GM23338 (cell line): ENCODE results near the gene MMP17.

Experiments used
- CTCF ChIP-seq, 2 experiments: fragments of 200-600 bp in 1 of 2; sonication (generic) in 1 of 2; conservative IDR thresholded peaks; 2 replicates each; pipeline versions ENCODE4 v1.5.1 to v1.6.1; 2016 to 2017; ENCODE audit warnings: antibody characterized with exemption in 2 of 2, low read depth in 2 of 2, mild to moderate bottlenecking in 2 of 2, moderate library complexity in 1 of 2
- EZH2 ChIP-seq: fragments of 200-600 bp; sonication (generic); IDR thresholded peaks from one replicate; pipeline ENCODE4 v1.8.0; 2017; ENCODE audit warnings: antibody characterized with exemption, mild to moderate bottlenecking, low read depth; ENCODE audit not compliant: unreplicated experiment
- NANOG ChIP-seq: IDR thresholded peaks from 2 replicates; pipeline ENCODE4 v1.6.1; 2016; ENCODE audit warnings: antibody characterized with exemption, borderline replicate concordance

- no peak for TF ChIP-seq NANOG
- TF ChIP-seq CTCF (conservative IDR thresholded peaks at IDR 0.05; ENCODE audit: low read depth in 2 of 2): no peak
- TF ChIP-seq EZH2: no peak
Measured at GRCh38 chr12:131852551-131853299, 24.5 kb downstream of the MMP17 start.
